SHP77 (cell line): ENCODE measurements around the gene WWOX.
A peak's percentile ranks its signal among the peaks of the same experiment; 100 is the strongest.

Experiments
- DNase-seq, 2 experiments: peaks; one replicate each; lab custom pipeline; 2025; lab: John Stamatoyannopoulos, UW

Gene WWOX

GRCh38 chr16:78225919-78226318 lies 126.5 kb downstream of the WWOX start:
- DNase-seq: no peak

GRCh38 chr16:78227855-78228254 lies 128.4 kb downstream of the WWOX start:
- DNase-seq: peak; percentile 80 to 83

- no peak for DNase-seq
Measured at GRCh38 chr16:78228704-78229103, 129.2 kb downstream of the WWOX start.

GRCh38 chr16:78230832-78231231 lies 131.4 kb downstream of the WWOX start:
- DNase-seq: no peak

- peak; percentile 66 to 67 for DNase-seq
Measured at GRCh38 chr16:78235168-78235800, 135.8 kb downstream of the WWOX start.

- DNase-seq: no peak
Measured at GRCh38 chr16:78235876-78236275, 136.4 kb downstream of the WWOX start.

GRCh38 chr16:78237841-78238240 lies 138.4 kb downstream of the WWOX start:
- no peak for DNase-seq

GRCh38 chr16:78240459-78241222 lies 141.2 kb downstream of the WWOX start:
- no peak for DNase-seq

GRCh38 chr16:78242239-78242630 lies 142.8 kb downstream of the WWOX start:
- no peak for DNase-seq

GRCh38 chr16:78244131-78244895 lies 144.9 kb downstream of the WWOX start:
- DNase-seq: no peak

GRCh38 chr16:78246559-78246958 lies 147.1 kb downstream of the WWOX start:
- no peak for DNase-seq

GRCh38 chr16:78249056-78249455 lies 149.6 kb downstream of the WWOX start:
- no peak for DNase-seq

GRCh38 chr16:78249832-78250231 lies 150.4 kb downstream of the WWOX start:
- no peak for DNase-seq

- DNase-seq: no peak
Measured at GRCh38 chr16:78251115-78251514, 151.7 kb downstream of the WWOX start.

- no peak for DNase-seq
Measured at GRCh38 chr16:78252757-78253156, 153.3 kb downstream of the WWOX start.

GRCh38 chr16:78254841-78255240 lies 155.4 kb downstream of the WWOX start:
- no peak for DNase-seq

- DNase-seq: no peak
Measured at GRCh38 chr16:78256686-78257375, 157.4 kb downstream of the WWOX start.

- DNase-seq: no peak
Measured at GRCh38 chr16:78257376-78257728, 157.9 kb downstream of the WWOX start.

GRCh38 chr16:78258375-78259065 lies 159.1 kb downstream of the WWOX start:
- DNase-seq: no peak

- no peak for DNase-seq
Measured at GRCh38 chr16:78259873-78260272, 160.4 kb downstream of the WWOX start.

- no peak for DNase-seq
Measured at GRCh38 chr16:78264642-78265041, 165.2 kb downstream of the WWOX start.

- DNase-seq: no peak
Measured at GRCh38 chr16:78269256-78269655, 169.8 kb downstream of the WWOX start.
